ENCODE data around the gene SCAPER. TPM values are rescaled to one million over a fixed set of nuclear protein-coding genes. Genes with fewer than 3 reads are reported as not detected.

Gene SCAPER
- total RNA-seq, 1 experiment from 2014 or later: 7.4 TPM

DNA sequence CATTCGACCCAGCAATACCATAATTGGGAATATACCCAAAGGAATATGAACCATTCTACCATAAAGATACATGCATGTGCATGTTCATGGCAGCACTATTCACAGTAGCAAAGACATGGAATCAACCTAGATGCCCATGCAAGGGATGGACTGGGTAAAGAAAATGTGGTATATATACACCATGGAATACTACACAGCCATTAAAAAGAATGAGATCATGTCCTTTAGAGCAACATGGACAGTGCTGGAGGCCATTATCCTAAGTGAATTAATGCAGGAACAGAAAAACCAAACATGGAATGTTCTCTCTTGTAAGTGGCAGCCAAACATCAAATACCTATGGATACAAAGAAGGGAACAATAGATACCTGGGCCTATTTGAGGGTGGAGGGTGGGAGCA is 601.2 kb downstream of the SCAPER start:
- Histone ChIP-seq H3K79me2 (ENCODE audit: insufficient read depth, low read length) (no peaks in the 10 kb centered on the region; the same call in 1 of the 2 replicates), H4K8ac (replicated peaks; ENCODE audit: insufficient read length, low read depth, low read length) (no peak overlapping the region), H2BK20ac (ENCODE audit: low read depth, low read length, poor library complexity, severe bottlenecking) (no peak overlapping the region), H2BK15ac (ENCODE audit: low read depth, low read length) (no peak overlapping the region), H2BK120ac (ENCODE audit: low read depth, low read length, poor library complexity, severe bottlenecking) (no peak overlapping the region), H2AFZ (ENCODE audit: low read length) (no peak overlapping the region), H3K9ac (ENCODE audit: extremely low read depth, insufficient read length, low read length) (no peak overlapping the region), H3K14ac (ENCODE audit: insufficient read depth, low read length) (no peak overlapping the region), H3K18ac (ENCODE audit: insufficient read length, low read depth, low read length) (no peak overlapping the region), H3K56ac (ENCODE audit: insufficient read length, low read depth, low read length) (no peak overlapping the region), H2AK5ac (ENCODE audit: insufficient read length, low read length) (no peak overlapping the region), H3K27ac (ENCODE audit: insufficient read length, low read depth, low read length) (no peak overlapping the region), H4K20me1 (ENCODE audit: control insufficient read depth, insufficient read depth, insufficient read length) (no peaks in the 10 kb centered on the region), H3K4me1 (ENCODE audit: insufficient read depth, low read length) (no peaks in the 10 kb centered on the region), H2BK12ac (ENCODE audit: insufficient read length, low read depth, low read length) (no peak overlapping the region), H3T11ph (ENCODE audit: low read length) (no peak overlapping the region), H3K9me3 (ENCODE audit: control insufficient read depth, low read depth, low read length) (no peaks in the 10 kb centered on the region), H3K79me1 (ENCODE audit: insufficient read depth, low read depth, low read length, poor library complexity, severe bottlenecking) (peaks cover 10% of the 10 kb centered on the region), H2BK5ac (ENCODE audit: insufficient read length, low read length) (no peak overlapping the region), H3K23ac (ENCODE audit: insufficient read length, low read depth, low read length) (no peak overlapping the region), H4K91ac (ENCODE audit: insufficient read length, low read depth, low read length) (no peak overlapping the region), H3K23me2 (ENCODE audit: insufficient read length, low read depth, low read length, poor library complexity, severe bottlenecking) (no peaks in the 10 kb centered on the region), H3K4me2 (ENCODE audit: insufficient read depth, insufficient read length, low read length) (no peak overlapping the region), H3K27me3 (ENCODE audit: insufficient read depth, low read length) (no peaks in the 10 kb centered on the region), H3K4ac (ENCODE audit: low read depth, low read length) (no peak overlapping the region), H4K5ac (ENCODE audit: insufficient read length, low read depth, low read length) (no peak overlapping the region)
- Mint-ChIP-seq H3K27me3 (ENCODE audit: low read depth) (no peaks in the 10 kb centered on the region), H3K27ac (no peak overlapping the region), H3K4me3 (no peak overlapping the region), H3K4me1 (peaks cover 0 to 8% of the 10 kb centered on the region in 2 experiments; a peak in 1 of 4 replicates), H3K36me3 (ENCODE audit: insufficient read depth in 1 of 3, low read depth in 3 of 3) (peaks cover 3 to 5% (median 4%) of the 10 kb centered on the region in 3 experiments; a peak in 2 of 7 replicates), H3K9me3 (peaks cover 0 to 3% of the 10 kb centered on the region in 2 experiments; a peak in 1 of 5 replicates)
- TF ChIP-seq, protein P1, sequence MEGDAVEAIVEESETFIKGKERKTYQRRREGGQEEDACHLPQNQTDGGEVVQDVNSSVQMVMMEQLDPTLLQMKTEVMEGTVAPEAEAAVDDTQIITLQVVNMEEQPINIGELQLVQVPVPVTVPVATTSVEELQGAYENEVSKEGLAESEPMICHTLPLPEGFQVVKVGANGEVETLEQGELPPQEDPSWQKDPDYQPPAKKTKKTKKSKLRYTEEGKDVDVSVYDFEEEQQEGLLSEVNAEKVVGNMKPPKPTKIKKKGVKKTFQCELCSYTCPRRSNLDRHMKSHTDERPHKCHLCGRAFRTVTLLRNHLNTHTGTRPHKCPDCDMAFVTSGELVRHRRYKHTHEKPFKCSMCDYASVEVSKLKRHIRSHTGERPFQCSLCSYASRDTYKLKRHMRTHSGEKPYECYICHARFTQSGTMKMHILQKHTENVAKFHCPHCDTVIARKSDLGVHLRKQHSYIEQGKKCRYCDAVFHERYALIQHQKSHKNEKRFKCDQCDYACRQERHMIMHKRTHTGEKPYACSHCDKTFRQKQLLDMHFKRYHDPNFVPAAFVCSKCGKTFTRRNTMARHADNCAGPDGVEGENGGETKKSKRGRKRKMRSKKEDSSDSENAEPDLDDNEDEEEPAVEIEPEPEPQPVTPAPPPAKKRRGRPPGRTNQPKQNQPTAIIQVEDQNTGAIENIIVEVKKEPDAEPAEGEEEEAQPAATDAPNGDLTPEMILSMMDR (conservative IDR thresholded peaks at IDR 0.05): no peak
- no peak for DNase-seq
- no CpG with 5 or more reads among the region's 1 CpG for WGBS (ENCODE audit: extremely low coverage, insufficient read length, low lambda C conversion rate)

Measured in H9 (cell line).